Parathyroid adenoma (tissue), 2 donors: ENCODE measurements around the gene PKD1.

Experiments used
- H2AFZ ChIP-seq: fragments of 300-600 bp; sonication (generic); one replicate; pipeline ENCODE4 v1.7.0; 2017; ENCODE audit warnings: antibody characterized with exemption, mild to moderate bottlenecking
- H3K27ac ChIP-seq: fragments of 300-600 bp; sonication (generic); one replicate; pipeline ENCODE4 v1.7.0; 2017
- H3K27me3 ChIP-seq: fragments of 300-600 bp; sonication (generic); one replicate; pipeline ENCODE4 v1.7.0; 2017; ENCODE audit warnings: low read length; ENCODE audit not compliant: control insufficient read depth, insufficient read depth
- H3K36me3 ChIP-seq: fragments of 300-600 bp; sonication (generic); one replicate; pipeline ENCODE4 v1.7.0; 2017; ENCODE audit warnings: low read length; ENCODE audit not compliant: control insufficient read depth, insufficient read depth
- H3K4me1 ChIP-seq: fragments of 300-600 bp; sonication (generic); one replicate; pipeline ENCODE4 v1.7.0; 2017; ENCODE audit warnings: control low read depth
- H3K4me2 ChIP-seq: fragments of 300-600 bp; sonication (generic); one replicate; pipeline ENCODE4 v1.7.0; 2017; ENCODE audit warnings: low read length
- H3K4me3 ChIP-seq: fragments of 300-600 bp; sonication (generic); one replicate; pipeline ENCODE4 v1.7.0; 2017; ENCODE audit warnings: low read depth, low read length
- H3K79me2 ChIP-seq: fragments of 300-600 bp; sonication (generic); one replicate; pipeline ENCODE4 v1.7.0; 2017; ENCODE audit warnings: control low read depth
- H3K9ac ChIP-seq: fragments of 300-600 bp; sonication (generic); one replicate; pipeline ENCODE4 v1.7.0; 2017; ENCODE audit warnings: mild to moderate bottlenecking
- H3K9me3 ChIP-seq: fragments of 300-600 bp; sonication (generic); one replicate; pipeline ENCODE4 v1.7.0; 2017; ENCODE audit warnings: low read length; ENCODE audit not compliant: control insufficient read depth
- CTCF ChIP-seq: fragments of 300-600 bp; sonication (generic); IDR thresholded peaks from one replicate; pipeline ENCODE4 v1.7.0; 2017; ENCODE audit warnings: antibody characterized with exemption, mild to moderate bottlenecking
- donor health status: primary hyperparathyroidism.

PKD1 gene

GRCh38 chr16:2081201-2082084, 54.3 kb downstream of the PKD1 start:
- Histone ChIP-seq H3K9ac (no peak overlapping the region), H3K79me2 (no peaks in the 10 kb centered on the region), H3K27ac (no peak overlapping the region), H3K9me3 (no peaks in the 10 kb centered on the region), H3K4me3 (no peak overlapping the region), H3K4me2 (no peak overlapping the region), H3K27me3 (no peaks in the 10 kb centered on the region), H3K36me3 (no peaks in the 10 kb centered on the region), H3K4me1 (no peaks in the 10 kb centered on the region), H2AFZ (no peak overlapping the region)
- TF ChIP-seq CTCF = no peak

GRCh38 chr16:2079991-2080390, 55.7 kb downstream of the PKD1 start:
- Histone ChIP-seq H3K27ac (no peak overlapping the region), H3K9me3 (no peaks in the 10 kb centered on the region), H3K4me2 (no peak overlapping the region), H3K27me3 (no peaks in the 10 kb centered on the region), H3K4me3 (no peak overlapping the region), H3K9ac (no peak overlapping the region), H3K36me3 (no peaks in the 10 kb centered on the region), H2AFZ (no peak overlapping the region), H3K4me1 (no peaks in the 10 kb centered on the region), H3K79me2 (peaks cover 2% of the 10 kb centered on the region)
- no peak for TF ChIP-seq CTCF

GRCh38 chr16:2079311-2079800, 56.3 kb downstream of the PKD1 start:
- no peaks in the 10 kb centered on the region for H3K9me3 ChIP-seq
- H3K4me3 ChIP-seq = no peak overlapping the region
- peaks cover 2% of the 10 kb centered on the region for H3K79me2 ChIP-seq
- H3K9ac ChIP-seq = no peak overlapping the region
- H3K27ac ChIP-seq = no peak overlapping the region
- no peak overlapping the region for H2AFZ ChIP-seq
- no peaks in the 10 kb centered on the region for H3K36me3 ChIP-seq
- H3K4me1 ChIP-seq = no peaks in the 10 kb centered on the region
- no peak for TF ChIP-seq CTCF
- H3K27me3 ChIP-seq = no peaks in the 10 kb centered on the region
- H3K4me2 ChIP-seq = no peak overlapping the region

GRCh38 chr16:2078691-2079090, 57.0 kb downstream of the PKD1 start:
- Histone ChIP-seq H3K4me1 (no peaks in the 10 kb centered on the region), H3K79me2 (peaks cover 3% of the 10 kb centered on the region), H3K9me3 (no peaks in the 10 kb centered on the region), H3K27ac (no peak overlapping the region), H3K4me2 (no peak overlapping the region), H3K9ac (no peak overlapping the region), H3K27me3 (no peaks in the 10 kb centered on the region), H3K4me3 (no peak overlapping the region), H2AFZ (no peak overlapping the region), H3K36me3 (no peaks in the 10 kb centered on the region)
- no peak for TF ChIP-seq CTCF

- Histone ChIP-seq H2AFZ (no peak overlapping the region), H3K4me3 (no peak overlapping the region), H3K4me1 (no peaks in the 10 kb centered on the region), H3K36me3 (no peaks in the 10 kb centered on the region), H3K79me2 (peaks cover 4% of the 10 kb centered on the region), H3K9ac (no peak overlapping the region), H3K27me3 (no peaks in the 10 kb centered on the region), H3K9me3 (no peaks in the 10 kb centered on the region), H3K4me2 (no peak overlapping the region), H3K27ac (no peak overlapping the region)
- no peak for TF ChIP-seq CTCF
Observed at GRCh38 chr16:2078096-2078495, 57.6 kb downstream of the PKD1 start.
